GM19438 (cell line): ENCODE data around the gene STX18.
"Not testable (repeated sequence)": the region's sequence is repeated elsewhere in the genome, so short reads cannot be mapped to it uniquely, and the experiment has no call there.

ENCODE experiments used
- ATAC-seq: cut with Tn5 transposase; IDR thresholded peaks from one replicate; pipeline ENCODE4 v1.9.1; 2021; ENCODE audit warnings: low read depth; ENCODE audit not compliant: unreplicated experiment

STX18 gene

GRCh38 chr4:4514786-4515185 lies 27.1 kb downstream of the STX18 start:
- no peak for ATAC-seq

GRCh38 chr4:4512282-4512681 lies 29.6 kb downstream of the STX18 start:
- ATAC-seq: no peak

DNA sequence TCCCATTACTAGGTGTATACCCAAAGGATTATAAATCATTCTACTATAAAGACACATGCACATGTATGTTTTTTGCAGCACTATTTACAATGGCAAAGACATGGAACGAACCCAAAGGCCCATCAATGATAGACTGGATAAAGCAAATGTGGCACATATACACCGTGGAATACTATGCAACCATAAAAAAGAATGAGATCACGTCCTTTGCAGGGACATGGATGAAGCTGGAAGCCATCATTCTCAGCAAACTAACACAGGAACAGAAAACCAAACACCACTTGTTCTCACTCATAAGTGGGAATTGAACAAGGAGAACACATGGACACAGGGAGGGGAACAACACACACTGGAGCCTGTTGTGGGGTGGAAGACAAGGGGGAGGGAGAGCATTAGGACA lies 31.2 kb downstream of the STX18 start:
- not testable (repeated sequence) for ATAC-seq

DNA sequence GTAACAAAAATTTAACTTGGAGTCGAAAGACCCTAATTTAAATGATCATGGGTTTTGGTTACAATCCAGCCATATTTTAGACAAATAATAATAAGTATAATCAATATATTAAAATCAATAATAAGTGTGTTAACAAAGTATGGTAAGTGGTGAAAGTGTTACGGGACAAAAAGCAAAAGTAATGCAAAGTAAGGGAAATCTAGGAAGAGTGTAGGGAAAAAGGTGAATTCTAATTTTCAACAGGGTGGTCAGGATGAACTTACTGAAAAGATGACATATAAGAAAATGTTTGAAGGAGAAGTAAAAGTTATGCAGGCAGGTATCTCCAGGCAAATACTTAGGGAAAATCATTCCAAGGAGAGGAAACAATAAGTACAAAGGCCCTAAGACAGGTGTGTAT lies 32.3 kb downstream of the STX18 start:
- no peak for ATAC-seq

GRCh38 chr4:4507923-4508322 lies 33.9 kb downstream of the STX18 start:
- ATAC-seq: no peak

- ATAC-seq: no peak
Observed at GRCh38 chr4:4507403-4507802, 34.4 kb downstream of the STX18 start.

DNA sequence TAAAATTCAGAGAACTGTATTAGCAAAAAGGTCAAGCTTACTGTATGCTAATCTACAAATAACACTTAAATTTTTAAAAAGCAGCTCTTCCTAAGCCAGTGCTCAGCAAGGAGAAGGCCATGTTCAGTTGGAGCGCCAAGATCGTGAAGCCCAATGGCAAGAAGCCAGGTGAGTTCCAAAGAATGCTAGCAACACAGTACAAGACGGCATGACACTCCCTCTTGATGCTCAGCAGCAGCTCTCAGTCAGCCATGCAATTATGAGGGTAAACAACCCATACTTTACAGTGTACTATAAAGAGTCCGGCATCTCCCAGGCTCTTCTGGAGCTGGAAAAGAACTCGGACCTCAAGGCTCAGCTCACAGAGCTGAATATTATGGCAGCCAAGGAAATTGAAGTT lies 34.9 kb downstream of the STX18 start:
- ATAC-seq: no peak

DNA sequence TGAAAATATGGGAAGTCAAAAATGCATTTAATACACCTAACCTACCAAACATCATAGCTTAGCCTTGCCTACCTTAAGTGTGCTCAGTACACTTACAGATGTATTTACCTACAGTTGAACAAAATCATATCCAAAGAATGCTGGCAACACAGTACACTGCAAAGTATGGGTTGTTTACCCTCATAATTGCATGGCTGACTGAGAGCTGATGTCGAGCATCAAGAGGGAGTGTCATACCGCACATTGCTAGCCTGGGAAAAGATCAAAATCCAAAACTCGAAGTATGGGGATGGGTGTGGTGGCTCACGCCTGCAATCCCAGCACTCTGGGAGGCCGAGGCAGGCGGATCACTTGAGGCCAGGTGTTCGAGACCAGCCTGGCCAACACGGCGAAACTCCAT lies 36.6 kb downstream of the STX18 start:
- not testable (repeated sequence) for ATAC-seq

GRCh38 chr4:4504783-4505182 lies 37.1 kb downstream of the STX18 start:
- no peak for ATAC-seq

DNA sequence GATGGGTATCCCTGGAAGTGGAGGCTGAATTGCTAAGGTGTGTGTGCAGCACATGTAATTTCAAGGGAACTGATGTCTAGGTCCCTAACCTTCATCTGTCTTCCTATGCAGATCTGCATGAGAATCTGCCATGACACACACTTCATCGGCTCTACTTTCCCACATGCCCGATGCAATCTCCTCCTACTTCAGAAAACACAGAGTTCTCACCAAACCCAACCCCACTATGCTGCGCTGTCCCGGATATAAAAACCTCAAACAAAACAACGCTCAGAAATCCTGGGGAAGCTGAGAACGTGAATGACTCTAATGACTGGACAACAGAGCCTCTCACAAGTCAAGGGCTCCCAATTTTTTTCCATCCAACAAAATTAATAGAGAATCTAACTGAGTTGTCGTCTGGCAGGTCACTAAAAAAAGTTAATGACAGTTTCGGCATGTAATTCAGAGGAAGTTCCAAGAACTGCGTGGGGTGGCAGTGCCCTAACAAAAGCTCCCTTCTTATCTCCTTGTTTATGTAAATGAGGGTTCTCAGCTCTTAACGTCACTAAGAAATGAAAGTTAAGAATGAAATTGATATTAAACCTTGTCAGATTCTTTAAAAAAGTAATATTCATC lies 39.0 kb downstream of the STX18 start:
- no peak for ATAC-seq

- no peak for ATAC-seq
Observed at GRCh38 chr4:4501679-4502078, 40.2 kb downstream of the STX18 start.

GRCh38 chr4:4499438-4500123 lies 42.3 kb downstream of the STX18 start:
- ATAC-seq: no peak

- no peak for ATAC-seq
Observed at GRCh38 chr4:4496592-4497372, 45.1 kb downstream of the STX18 start.

- no peak for ATAC-seq
Observed at GRCh38 chr4:4494882-4495281, 47.0 kb downstream of the STX18 start.

- no peak for ATAC-seq
Observed at GRCh38 chr4:4492161-4492847, 49.5 kb downstream of the STX18 start.

GRCh38 chr4:4491396-4491893 lies 50.4 kb downstream of the STX18 start:
- no peak for ATAC-seq

GRCh38 chr4:4490816-4491215 lies 51.0 kb downstream of the STX18 start:
- no peak for ATAC-seq

- no peak for ATAC-seq
Observed at GRCh38 chr4:4490041-4490440, 51.8 kb downstream of the STX18 start.

DNA sequence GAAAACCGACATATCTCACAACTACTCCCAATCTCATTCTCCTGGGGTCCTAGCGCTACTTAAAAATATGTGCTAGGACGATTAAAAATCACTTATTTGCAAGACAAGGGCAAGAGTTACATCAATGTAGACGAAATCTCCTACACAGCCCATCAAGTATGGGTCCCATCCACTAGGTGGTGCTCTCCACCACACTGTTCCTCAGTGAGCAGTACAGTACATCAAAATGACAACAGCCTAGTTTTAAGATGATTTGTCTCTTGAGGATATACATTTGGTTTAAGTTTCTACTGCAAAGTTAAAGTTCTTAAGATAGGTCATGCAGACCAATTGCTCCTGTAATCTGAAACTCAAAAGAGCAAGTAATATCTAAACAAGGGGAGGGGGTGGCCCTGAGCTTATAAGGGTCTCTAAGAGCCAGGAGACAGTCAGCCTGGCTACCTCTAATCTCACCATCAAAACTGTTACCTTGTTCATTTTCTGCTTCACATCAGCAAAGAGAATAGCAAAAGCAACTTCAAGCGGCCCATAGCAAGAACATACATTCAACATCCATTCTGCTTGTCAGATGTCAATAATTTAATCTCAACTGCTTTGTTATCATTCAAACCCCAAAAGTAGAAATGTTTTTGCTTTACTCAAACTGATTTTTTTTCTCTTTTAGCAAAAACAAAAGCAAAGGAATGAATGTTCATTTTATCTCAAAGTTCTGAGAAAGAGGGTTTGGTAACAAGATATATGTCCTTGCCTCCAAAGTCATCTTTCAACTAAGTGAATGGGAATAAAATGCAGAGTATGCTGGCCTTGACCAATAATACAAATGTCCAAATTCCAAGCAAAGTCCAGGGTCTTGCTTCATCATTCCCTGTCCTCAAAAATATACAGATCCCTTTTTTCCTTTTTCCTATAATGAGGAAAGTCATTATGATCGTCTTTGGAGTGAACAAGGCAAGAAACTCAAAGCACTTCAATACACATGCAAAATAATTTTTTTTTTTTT lies 53.1 kb downstream of the STX18 start:
- ATAC-seq: peak; percentile 70

GRCh38 chr4:4486969-4487368 lies 54.9 kb downstream of the STX18 start:
- no peak for ATAC-seq
